Kidney (tissue), 14 donors: ENCODE results near the gene ZNF202. TPM values are rescaled to one million over a fixed set of nuclear protein-coding genes. Genes with fewer than 3 reads are reported as not detected.
A peak's percentile ranks its signal among the peaks of the same experiment; 100 is the strongest.

Experiments used
- DNase-seq, 5 donors: peaks; one replicate each; pipeline ENCODE4 v3.0.0-alpha.2; 2013 to 2020
- FAIRE-seq: peaks from 2 replicates; lab custom pipeline; 2012; peaks lifted over from hg19 to GRCh38; lab: Jason Lieb, UNC
- H3K27ac ChIP-seq, 2 donors: one replicate each; pipeline ENCODE4 v1.7.0; 2013; ENCODE audit warnings: low read depth in 2 of 2, low read length in 2 of 2, inconsistent platforms in 1 of 2
- H3K27me3 ChIP-seq: one replicate; pipeline ENCODE4 v1.7.1; 2013; ENCODE audit warnings: low read length, inconsistent platforms; ENCODE audit not compliant: control insufficient read depth, insufficient read depth
- H3K36me3 ChIP-seq, 3 donors: one replicate each; pipeline versions ENCODE4 v1.7.0 to v1.7.1; 2013; ENCODE audit warnings: low read length in 3 of 3, control low read depth in 1 of 3, inconsistent platforms in 1 of 3; ENCODE audit not compliant: insufficient read depth in 3 of 3, control insufficient read depth in 2 of 3
- H3K4me1 ChIP-seq, 3 donors: one replicate each; pipeline versions ENCODE4 v1.7.0 to v1.7.1; 2013; ENCODE audit warnings: low read length in 3 of 3, inconsistent platforms in 1 of 3, low read depth in 1 of 3; ENCODE audit not compliant: control insufficient read depth in 2 of 3, insufficient read depth in 2 of 3
- H3K4me3 ChIP-seq, 3 donors: one replicate each; pipeline versions ENCODE4 v1.7.0 to v1.8.1; 2013; ENCODE audit warnings: low read length in 3 of 3, control low read depth in 1 of 3, inconsistent platforms in 1 of 3
- H3K9ac ChIP-seq, 3 donors: one replicate each; pipeline versions ENCODE4 v1.7.0 to v1.7.1; 2013; ENCODE audit warnings: low read length in 3 of 3, control low read depth in 1 of 3, inconsistent platforms in 1 of 3
- H3K9me3 ChIP-seq, 3 donors: one replicate each; pipeline versions ENCODE4 v1.7.0 to v1.7.1; 2013; ENCODE audit warnings: low read length in 3 of 3, control low read depth in 1 of 3, inconsistent platforms in 1 of 3; ENCODE audit not compliant: control insufficient read depth in 2 of 3, insufficient read depth in 1 of 3
- CTCF ChIP-seq: IDR thresholded peaks from 3 replicates; pipeline ENCODE4 v1.5.1; 2012; ENCODE audit warnings: mild to moderate bottlenecking, moderate library complexity, borderline replicate concordance; ENCODE audit not compliant: insufficient read depth; ENCODE audit errors: extremely low read depth
- intact Hi-C: fragments of 100-400 bp; cut with DNase I; formaldehyde crosslinking; loops from one replicate; pipeline ENCODE4 v1.11.1; 2022
- polyA plus RNA-seq: library from polyadenylated mRNA; stranded (reverse); fragments of 350-450 nt; fragmentation: Illumina TruSeq; extraction: RNeasy Lipid Tissue Mini Kit (QIAGEN cat#74804); gene quantifications from one replicate; pipeline ENCODE4 v1.2.3, GENCODE V29; 2014; ENCODE audit warnings: low read depth, low replicate concordance; ENCODE audit not compliant: insufficient read depth
- total RNA-seq: library from RNA; stranded (reverse); fragmentation: NEBNext Ultra II Directional; extraction: Animal tissue kit (Norgen Biotek cat#: 25700); gene quantifications from one replicate; pipeline ENCODE4 v1.2.1, GENCODE V29; 2021
- donor health status: control.
- donor health status: control.
- donor health status: control.
- donor health status: control.
- donor health status: control.
- donor health status: DM: yes; HTN: yes; CAD: no.
- donor health status: Normal renal cell carcinoma (clear cell type).

The ZNF202 gene
- total and polyA plus RNA-seq, 2 donors from 2014 or later = 4.5 to 9.8 TPM

DNA sequence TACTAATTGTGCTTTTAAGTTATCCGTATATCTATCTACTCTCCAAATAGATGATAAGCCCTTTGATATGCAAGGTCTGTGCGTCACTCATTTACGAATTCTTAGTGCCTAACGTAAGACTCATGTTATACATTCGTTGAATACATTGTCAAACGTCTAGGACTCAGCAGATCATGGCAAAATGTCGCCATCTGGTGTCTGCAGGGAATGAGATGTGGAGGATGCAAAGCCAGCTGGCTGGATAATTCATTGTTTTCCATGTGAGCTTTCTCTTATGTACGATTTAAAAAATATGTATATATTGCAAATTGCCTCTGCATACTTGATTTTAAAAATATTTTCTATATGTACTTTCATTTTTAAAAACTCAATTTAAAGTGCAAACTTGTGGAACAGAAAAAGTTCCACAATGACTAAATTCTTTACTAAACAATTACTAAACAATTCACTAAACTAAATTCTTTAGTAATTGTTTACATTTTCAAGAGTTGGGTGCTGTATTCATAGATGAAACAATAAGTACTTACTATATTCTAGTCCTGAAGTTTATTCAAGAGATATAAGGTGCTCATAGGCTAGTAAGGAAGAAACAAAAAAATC, 33.8 kb downstream of the ZNF202 start:
- H3K9me3 ChIP-seq = no peaks in the 10 kb centered on the region
- no peaks in the 10 kb centered on the region for H3K27me3 ChIP-seq
- H3K9ac ChIP-seq = no peak overlapping the region
- no peaks in the 10 kb centered on the region for H3K4me1 ChIP-seq
- intact Hi-C loops = loop anchor here (5.0 to 10.0 kb wide), 3 partner anchors 65 to 193 kb away; no protein-coding TSS in a partner anchor
- H3K36me3 ChIP-seq = no peaks in the 10 kb centered on the region
- TF ChIP-seq CTCF = peak; percentile 78
- peak in 4 of 5 donors; percentile 58 to 90 (median 76) for DNase-seq
- peak; percentile 89 for FAIRE-seq
- H3K4me3 ChIP-seq = no peak overlapping the region
- H3K27ac ChIP-seq = no peak overlapping the region

DNA sequence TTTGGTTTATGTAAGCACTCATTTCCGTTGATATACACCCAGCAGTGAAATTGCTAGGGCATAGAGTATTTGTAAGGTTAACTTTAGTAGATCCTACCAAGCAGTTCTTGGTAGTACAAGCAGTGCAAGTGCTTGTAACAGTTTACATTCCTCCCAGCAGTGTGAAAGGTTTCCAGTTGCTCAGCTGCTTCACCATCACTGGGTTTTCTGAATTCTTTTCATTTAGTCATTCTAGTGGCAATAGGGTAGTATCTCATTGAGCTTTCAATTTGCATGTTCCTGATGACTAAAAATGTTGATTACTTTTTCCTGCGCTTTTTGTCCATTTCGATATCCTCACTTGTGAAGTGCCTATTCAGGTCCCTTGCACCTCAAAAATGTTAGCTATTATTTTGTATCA, 34.3 kb downstream of the ZNF202 start:
- FAIRE-seq = no peak
- intact Hi-C loops = loop anchor here (5.0 to 10.0 kb wide), 3 partner anchors 65 to 192 kb away; no protein-coding TSS in a partner anchor
- no peak overlapping the region for H3K4me3 ChIP-seq
- H3K27me3 ChIP-seq = no peaks in the 10 kb centered on the region
- H3K36me3 ChIP-seq = no peaks in the 10 kb centered on the region
- H3K9ac ChIP-seq = no peak overlapping the region
- DNase-seq = no peak
- TF ChIP-seq CTCF = no peak
- no peak overlapping the region for H3K27ac ChIP-seq
- no peaks in the 10 kb centered on the region for H3K4me1 ChIP-seq
- H3K9me3 ChIP-seq = no peaks in the 10 kb centered on the region

DNA sequence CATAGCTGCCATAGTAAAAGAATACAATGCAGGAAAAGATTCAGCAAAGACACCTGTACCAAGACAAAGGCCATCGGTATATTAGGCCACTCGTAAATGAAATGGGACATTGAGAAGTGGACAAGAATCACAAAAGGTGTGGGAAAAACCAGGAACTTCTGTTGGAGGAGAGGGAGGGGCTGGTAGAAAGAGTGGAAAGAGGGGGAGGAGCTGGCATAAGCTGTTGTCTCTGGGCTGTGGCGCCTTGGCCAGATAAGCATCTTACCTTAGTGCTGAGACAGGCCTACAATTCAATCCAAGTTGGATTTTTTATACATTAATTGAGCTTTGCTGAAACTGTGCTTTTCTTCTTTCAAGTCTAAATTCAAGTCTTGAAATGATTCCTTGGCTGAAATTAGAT, 37.1 kb downstream of the ZNF202 start:
- Histone ChIP-seq H3K9me3 (no peaks in the 10 kb centered on the region), H3K9ac (no peak overlapping the region), H3K4me3 (no peak overlapping the region), H3K27ac (no peak overlapping the region), H3K36me3 (no peaks in the 10 kb centered on the region), H3K27me3 (no peaks in the 10 kb centered on the region), H3K4me1 (no peaks in the 10 kb centered on the region)
- intact Hi-C loops = loop anchor here (10.0 kb wide), 1 partner anchor 190 kb away; no protein-coding TSS in a partner anchor
- FAIRE-seq = no peak
- no peak for DNase-seq
- no peak for TF ChIP-seq CTCF
